ENCODE measurements around the gene HSF5. TPM values are rescaled to one million over a fixed set of nuclear protein-coding genes. Genes with fewer than 3 reads are reported as not detected.

HSF5 gene
- total RNA-seq (2022) (0.07 TPM in 1 of 2 replicates, not detected in the other), Bru-seq, nascent RNA (percentile 23 among the genes with signal in this experiment), BruChase-seq, experiment 1, labeled RNA remaining after a 6-hour chase (percentile 17 among the genes with signal in this experiment), BruChase-seq, experiment 2, labeled RNA remaining after a 2-hour chase (percentile 17 among the genes with signal in this experiment)
- long read RNA-seq = 0 reads

GRCh38 chr17:58487589-58488427 lies at the start of gene HSF5:
TSS of gene HSF5 (minus strand) at chr17:58488408. CDS start at chr17:58488274, 134 bp downstream.
- no peaks in the 10 kb centered on the region for H3K4me1 Mint-ChIP-seq (ENCODE audit: low read depth, unreplicated experiment)
- no peak within 1 kb of the TSS for H3K27ac Mint-ChIP-seq (ENCODE audit: unreplicated experiment)
- DNase-seq = no peak
- TF ChIP-seq, protein P1, sequence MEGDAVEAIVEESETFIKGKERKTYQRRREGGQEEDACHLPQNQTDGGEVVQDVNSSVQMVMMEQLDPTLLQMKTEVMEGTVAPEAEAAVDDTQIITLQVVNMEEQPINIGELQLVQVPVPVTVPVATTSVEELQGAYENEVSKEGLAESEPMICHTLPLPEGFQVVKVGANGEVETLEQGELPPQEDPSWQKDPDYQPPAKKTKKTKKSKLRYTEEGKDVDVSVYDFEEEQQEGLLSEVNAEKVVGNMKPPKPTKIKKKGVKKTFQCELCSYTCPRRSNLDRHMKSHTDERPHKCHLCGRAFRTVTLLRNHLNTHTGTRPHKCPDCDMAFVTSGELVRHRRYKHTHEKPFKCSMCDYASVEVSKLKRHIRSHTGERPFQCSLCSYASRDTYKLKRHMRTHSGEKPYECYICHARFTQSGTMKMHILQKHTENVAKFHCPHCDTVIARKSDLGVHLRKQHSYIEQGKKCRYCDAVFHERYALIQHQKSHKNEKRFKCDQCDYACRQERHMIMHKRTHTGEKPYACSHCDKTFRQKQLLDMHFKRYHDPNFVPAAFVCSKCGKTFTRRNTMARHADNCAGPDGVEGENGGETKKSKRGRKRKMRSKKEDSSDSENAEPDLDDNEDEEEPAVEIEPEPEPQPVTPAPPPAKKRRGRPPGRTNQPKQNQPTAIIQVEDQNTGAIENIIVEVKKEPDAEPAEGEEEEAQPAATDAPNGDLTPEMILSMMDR (IDR thresholded peaks at IDR 0.05; ENCODE audit: unreplicated experiment) = no peak
- intact Hi-C loops (cut with micrococcal nuclease; ENCODE audit: unreplicated experiment) = no loop called here
- peaks cover 5% of the 10 kb centered on the region for H3K36me3 Mint-ChIP-seq (ENCODE audit: insufficient read depth, unreplicated experiment)
- H3K4me3 Mint-ChIP-seq (ENCODE audit: low read depth, unreplicated experiment) = no peak within 1 kb of the TSS
- CTCF ChIA-PET = no interaction called here
- BruUV-seq (replicated peaks) = no TSS peak
- H3K9me3 Mint-ChIP-seq (ENCODE audit: low read depth, unreplicated experiment) = no peaks in the 10 kb centered on the region
- H3K27me3 Mint-ChIP-seq (ENCODE audit: unreplicated experiment) = no peaks in the 10 kb centered on the region

DNA sequence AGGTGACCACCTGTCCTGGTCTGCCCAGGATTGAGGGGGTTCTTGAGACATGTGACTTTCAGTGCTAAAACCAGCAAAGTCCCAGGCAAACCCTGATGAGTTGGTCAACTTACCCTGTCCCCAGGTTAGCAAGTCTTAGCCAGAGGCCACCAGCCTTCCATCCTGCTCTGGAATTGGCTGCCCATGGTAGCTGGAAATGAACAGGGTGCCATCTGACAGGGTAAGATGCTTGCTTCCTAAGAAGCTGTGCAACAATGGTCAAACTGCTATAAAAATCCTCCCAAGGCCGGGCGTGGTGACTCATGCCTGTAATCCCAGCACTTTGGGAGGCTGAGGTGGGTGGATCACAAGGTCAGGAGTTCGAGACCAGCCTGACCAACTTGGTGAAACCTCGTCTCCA lies 49.1 kb upstream of the HSF5 start:
- Mint-ChIP-seq H3K27me3 (ENCODE audit: unreplicated experiment) (peaks cover 64% of the 10 kb centered on the region), H3K36me3 (ENCODE audit: insufficient read depth, unreplicated experiment) (no peaks in the 10 kb centered on the region), H3K27ac (ENCODE audit: unreplicated experiment) (no peak overlapping the region), H3K9me3 (ENCODE audit: low read depth, unreplicated experiment) (no peaks in the 10 kb centered on the region), H3K4me3 (ENCODE audit: low read depth, unreplicated experiment) (no peak overlapping the region), H3K4me1 (ENCODE audit: low read depth, unreplicated experiment) (peaks cover 8% of the 10 kb centered on the region)
- TF ChIP-seq, protein P1 (IDR thresholded peaks at IDR 0.05; ENCODE audit: unreplicated experiment) = no peak
- intact Hi-C loops (cut with micrococcal nuclease; ENCODE audit: unreplicated experiment) = no loop called here
- no peak for DNase-seq
- BruUV-seq (replicated peaks) = no TSS peak
- CTCF ChIA-PET = no interaction called here

- peaks cover 60% of the 10 kb centered on the region for H3K27me3 Mint-ChIP-seq (ENCODE audit: unreplicated experiment)
- CTCF ChIA-PET = interaction anchor here (1.2 kb wide), 1 partner anchor 9 kb away, joined by 3 read pairs; no protein-coding TSS in a partner anchor
- no peak overlapping the region for H3K27ac Mint-ChIP-seq (ENCODE audit: unreplicated experiment)
- TF ChIP-seq, protein P1 (IDR thresholded peaks at IDR 0.05; ENCODE audit: unreplicated experiment) = no peak
- no peak overlapping the region for H3K4me3 Mint-ChIP-seq (ENCODE audit: low read depth, unreplicated experiment)
- BruUV-seq (replicated peaks) = no TSS peak
- peaks cover 8% of the 10 kb centered on the region for H3K4me1 Mint-ChIP-seq (ENCODE audit: low read depth, unreplicated experiment)
- no peak for DNase-seq
- intact Hi-C loops (cut with micrococcal nuclease; ENCODE audit: unreplicated experiment) = no loop called here
- no peaks in the 10 kb centered on the region for H3K36me3 Mint-ChIP-seq (ENCODE audit: insufficient read depth, unreplicated experiment)
- no peaks in the 10 kb centered on the region for H3K9me3 Mint-ChIP-seq (ENCODE audit: low read depth, unreplicated experiment)
Measured at GRCh38 chr17:58536542-58536941, 48.3 kb upstream of the HSF5 start.

DNA sequence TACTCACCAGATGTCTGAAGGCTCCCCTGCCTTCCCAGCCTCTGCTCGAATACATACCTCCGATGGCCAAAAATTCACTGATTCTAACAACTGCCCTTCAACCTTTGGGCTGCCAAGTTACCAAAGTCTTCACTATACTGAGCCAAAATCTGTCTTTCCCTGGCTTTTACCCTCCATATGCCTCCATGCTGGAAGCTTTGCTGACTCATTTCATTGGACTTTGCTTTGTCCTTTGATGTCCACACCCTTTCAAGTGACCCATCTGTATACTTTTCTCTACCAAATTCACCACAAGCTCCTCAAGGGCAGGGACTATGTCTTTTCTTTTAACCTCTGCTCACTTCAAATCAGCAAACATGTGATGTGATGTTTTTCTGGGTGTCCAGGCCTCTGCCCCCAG lies 47.2 kb upstream of the HSF5 start:
- intact Hi-C loops (cut with micrococcal nuclease; ENCODE audit: unreplicated experiment) = no loop called here
- Mint-ChIP-seq H3K27me3 (ENCODE audit: unreplicated experiment) (peaks cover 56% of the 10 kb centered on the region), H3K4me1 (ENCODE audit: low read depth, unreplicated experiment) (peaks cover 8% of the 10 kb centered on the region), H3K9me3 (ENCODE audit: low read depth, unreplicated experiment) (no peaks in the 10 kb centered on the region), H3K27ac (ENCODE audit: unreplicated experiment) (no peak overlapping the region), H3K4me3 (ENCODE audit: low read depth, unreplicated experiment) (no peak overlapping the region), H3K36me3 (ENCODE audit: insufficient read depth, unreplicated experiment) (no peaks in the 10 kb centered on the region)
- no peak for DNase-seq
- TF ChIP-seq, protein P1 (IDR thresholded peaks at IDR 0.05; ENCODE audit: unreplicated experiment) = no peak
- CTCF ChIA-PET = no interaction called here
- BruUV-seq (replicated peaks) = no TSS peak

Data from Calu3 (cell line).